ENCODE measurements around the gene C5orf63. TPM values are rescaled to one million over a fixed set of nuclear protein-coding genes. Genes with fewer than 3 reads are reported as not detected.

C5orf63 gene
- total and polyA plus RNA-seq, 2 experiments from 2014 or later = 6.8 to 10.5 TPM

- peak overlapping the region; percentile 83 for H3K4me3 Mint-ChIP-seq
- peak; percentile 59 for ATAC-seq
- H3K27ac ChIP-seq (ENCODE audit: low read depth) = no peak overlapping the region
These were observed 43.6 kb downstream of the C5orf63 start for GRCh38 chr5:127029581-127030258.

GRCh38 chr5:127028822-127029457 lies 44.4 kb downstream of the C5orf63 start:
- H4K20me1 ChIP-seq (replicated peaks; ENCODE audit: insufficient read depth) = peaks cover 6% of the 10 kb centered on the region; the same call in 1 of the 2 replicates
- Mint-ChIP-seq H3K9me3 (0 out of 3 replicates have a peak, but pooled peaks cover 2% of the 10 kb centered on the region), H3K4me3 (peak overlapping the region; percentile 83), H3K27ac (no peak overlapping the region), H3K27me3 (ENCODE audit: insufficient read depth, low read depth, poor library complexity) (peaks cover 20% of the 10 kb centered on the region), H3K4me1 (peaks cover 31% of the 10 kb centered on the region), H3K36me3 (ENCODE audit: low read depth) (no peaks in the 10 kb centered on the region)
- no peaks in the 10 kb centered on the region for H3K36me3 ChIP-seq (ENCODE audit: insufficient read depth)
- peaks cover 27% of the 10 kb centered on the region for H3K79me2 ChIP-seq (replicated peaks; ENCODE audit: insufficient read depth)
- no peak overlapping the region for H2AFZ ChIP-seq
- peaks cover 32% of the 10 kb centered on the region for H3K4me1 ChIP-seq (ENCODE audit: insufficient read depth)
- H3K27ac ChIP-seq (ENCODE audit: low read depth) = no peak overlapping the region
- peak overlapping the region; percentile 76 for H3K4me3 ChIP-seq
- peaks cover 5% of the 10 kb centered on the region; the same call in 1 of the 2 replicates for H3K9me2 ChIP-seq (ENCODE audit: insufficient read depth)
- H3K4me2 ChIP-seq = peak overlapping the region; percentile 91
- DNase-seq (ENCODE audit: low spot score) = no peak
- ATAC-seq = no peak
- peaks cover 41% of the 10 kb centered on the region for H3K27me3 ChIP-seq (ENCODE audit: insufficient read depth)
- peaks cover 8% of the 10 kb centered on the region for H3F3A ChIP-seq (replicated peaks; ENCODE audit: low read depth)
- TF ChIP-seq EZH2phosphoT487 (IDR thresholded peaks at IDR 0.05; ENCODE audit: unreplicated experiment) (no peak), ZNF462 (CRISPR knock-in tag; IDR thresholded peaks at IDR 0.05) (no peak), JUNB (IDR thresholded peaks at IDR 0.05; ENCODE audit: unreplicated experiment) (no peak)

More at GRCh38 chr5:127029581-127030258, 43.6 kb downstream of the C5orf63 start:
- Mint-ChIP-seq H3K4me1 (peaks cover 30% of the 10 kb centered on the region), H3K27me3 (ENCODE audit: insufficient read depth, low read depth, poor library complexity) (peaks cover 20% of the 10 kb centered on the region), H3K36me3 (ENCODE audit: low read depth) (no peaks in the 10 kb centered on the region), H3K9me3 (0 out of 3 replicates have a peak, but pooled peaks cover 2% of the 10 kb centered on the region), H3K27ac (no peak overlapping the region)
- Histone ChIP-seq H3K4me3 (peak overlapping the region; percentile 76), H2AFZ (peak overlapping the region; percentile 94), H3K79me2 (replicated peaks; ENCODE audit: insufficient read depth) (peaks cover 22% of the 10 kb centered on the region), H3K36me3 (ENCODE audit: insufficient read depth) (no peaks in the 10 kb centered on the region), H3K9me2 (ENCODE audit: insufficient read depth) (peaks cover 5% of the 10 kb centered on the region; the same call in 1 of the 2 replicates), H3F3A (replicated peaks; ENCODE audit: low read depth) (peaks cover 8% of the 10 kb centered on the region), H4K20me1 (replicated peaks; ENCODE audit: insufficient read depth) (peaks cover 6% of the 10 kb centered on the region; the same call in 1 of the 2 replicates), H3K4me2 (peak overlapping the region; percentile 91), H3K27me3 (ENCODE audit: insufficient read depth) (peaks cover 41% of the 10 kb centered on the region), H3K4me1 (ENCODE audit: insufficient read depth) (peaks cover 32% of the 10 kb centered on the region)
- DNase-seq (ENCODE audit: low spot score) = peak; percentile 88
- TF ChIP-seq CTCF (conservative IDR thresholded peaks at IDR 0.05; ENCODE audit: low read depth in 2 of 2) (peak; percentile 25 to 55; a peak in 3 of 4 replicates), CREB1 (CRISPR knock-in tag; IDR thresholded peaks at IDR 0.05; ENCODE audit: low read depth) (no peak)
